Chondrocyte (in vitro differentiated cells): ENCODE data around the gene WDR33. TPM values are rescaled to one million over a fixed set of nuclear protein-coding genes. Genes with fewer than 3 reads are reported as not detected.

Source experiments
- DNase-seq: peaks from one replicate; pipeline ENCODE4 v3.0.0; 2021; ENCODE audit warnings: mixed read lengths, low spot score
- H3K27ac Mint-ChIP-seq: one replicate; pipeline ENCODE4 v1.8.0; 2021; ENCODE audit warnings: mild to moderate bottlenecking, moderate library complexity, mixed read lengths; ENCODE audit not compliant: unreplicated experiment
- H3K27me3 Mint-ChIP-seq: 2 replicates; pipeline ENCODE4 v1.8.0; 2021; ENCODE audit warnings: low read depth, mixed read lengths
- H3K36me3 Mint-ChIP-seq: 2 replicates; pipeline ENCODE4 v1.8.0; 2021; ENCODE audit warnings: low read depth, mixed read lengths
- H3K4me1 Mint-ChIP-seq: 2 replicates; pipeline ENCODE4 v1.8.0; 2021; ENCODE audit warnings: low read depth, mild to moderate bottlenecking, mixed read lengths
- H3K4me3 Mint-ChIP-seq: one replicate; pipeline ENCODE4 v1.8.0; 2021; ENCODE audit warnings: mild to moderate bottlenecking, moderate library complexity, mixed read lengths; ENCODE audit not compliant: unreplicated experiment
- H3K9me3 Mint-ChIP-seq: 2 replicates; pipeline ENCODE4 v1.8.0; 2021; ENCODE audit warnings: low read depth, mixed read lengths
- total RNA-seq: library from RNA; stranded (reverse); gene quantifications from 3 replicates; pipeline ENCODE4 v1.2.1, GENCODE V29; 2021
- TF ChIP-seq, protein P1 (sequence below): fragments of 200-600 bp; sonication (generic); IDR thresholded peaks from 2 replicates; pipeline ENCODE4 v1.5.0; 2021; ENCODE audit warnings: antibody characterized with exemption, mild to moderate bottlenecking, moderate library complexity

WDR33 gene
- total RNA-seq, 1 donor from 2014 or later: 37.2 TPM

DNA sequence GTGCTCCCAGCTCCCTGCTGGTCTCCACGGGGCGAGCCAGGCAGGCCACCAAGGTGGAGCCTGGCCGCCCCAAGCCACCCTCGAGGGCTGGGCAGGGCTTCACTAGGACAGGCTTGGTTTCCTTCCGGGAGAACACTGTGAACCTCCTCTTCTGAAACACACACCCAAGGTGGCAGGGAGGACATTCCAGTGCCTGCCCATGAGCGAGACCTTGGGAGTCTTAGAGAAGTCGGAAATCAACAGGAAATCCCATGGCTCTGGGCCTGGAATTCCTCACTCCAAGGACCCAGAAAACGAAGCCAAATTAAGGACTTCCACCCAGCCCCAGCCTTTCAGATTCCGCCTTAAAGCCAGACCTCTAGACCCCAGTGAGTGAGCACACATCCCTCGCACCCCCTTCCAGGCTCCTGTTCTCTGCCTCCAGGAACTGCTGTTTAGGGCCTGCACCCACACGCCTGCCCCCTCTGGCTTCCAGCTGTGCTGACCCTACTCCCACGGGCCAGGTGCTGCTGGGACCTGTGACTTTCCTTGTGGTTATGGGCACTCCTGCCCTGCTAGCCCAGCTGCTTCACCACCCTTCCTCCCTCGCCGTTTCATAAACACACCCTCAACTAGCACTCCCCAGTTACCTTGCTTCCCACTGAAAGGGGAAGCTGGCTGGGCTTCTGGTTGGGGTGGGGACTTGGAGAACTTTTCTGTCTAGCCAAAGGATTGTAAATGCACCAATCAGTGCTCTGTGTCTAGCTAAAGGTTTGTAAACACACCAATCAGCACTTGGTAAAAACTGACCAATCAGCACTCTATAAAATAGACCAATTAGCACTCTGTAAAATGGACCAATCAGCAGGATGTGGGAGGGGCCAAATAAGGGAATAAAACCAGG lies 151.3 kb downstream of the WDR33 start:
- DNase-seq: peak; percentile 63
- Mint-ChIP-seq H3K4me1 (peaks cover 55% of the 10 kb centered on the region), H3K9me3 (no peaks in the 10 kb centered on the region), H3K27ac (peak overlapping the region; percentile 79), H3K27me3 (no peaks in the 10 kb centered on the region), H3K36me3 (peaks cover 2% of the 10 kb centered on the region), H3K4me3 (no peak overlapping the region)
- TF ChIP-seq, protein P1, sequence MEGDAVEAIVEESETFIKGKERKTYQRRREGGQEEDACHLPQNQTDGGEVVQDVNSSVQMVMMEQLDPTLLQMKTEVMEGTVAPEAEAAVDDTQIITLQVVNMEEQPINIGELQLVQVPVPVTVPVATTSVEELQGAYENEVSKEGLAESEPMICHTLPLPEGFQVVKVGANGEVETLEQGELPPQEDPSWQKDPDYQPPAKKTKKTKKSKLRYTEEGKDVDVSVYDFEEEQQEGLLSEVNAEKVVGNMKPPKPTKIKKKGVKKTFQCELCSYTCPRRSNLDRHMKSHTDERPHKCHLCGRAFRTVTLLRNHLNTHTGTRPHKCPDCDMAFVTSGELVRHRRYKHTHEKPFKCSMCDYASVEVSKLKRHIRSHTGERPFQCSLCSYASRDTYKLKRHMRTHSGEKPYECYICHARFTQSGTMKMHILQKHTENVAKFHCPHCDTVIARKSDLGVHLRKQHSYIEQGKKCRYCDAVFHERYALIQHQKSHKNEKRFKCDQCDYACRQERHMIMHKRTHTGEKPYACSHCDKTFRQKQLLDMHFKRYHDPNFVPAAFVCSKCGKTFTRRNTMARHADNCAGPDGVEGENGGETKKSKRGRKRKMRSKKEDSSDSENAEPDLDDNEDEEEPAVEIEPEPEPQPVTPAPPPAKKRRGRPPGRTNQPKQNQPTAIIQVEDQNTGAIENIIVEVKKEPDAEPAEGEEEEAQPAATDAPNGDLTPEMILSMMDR: no peak

DNA sequence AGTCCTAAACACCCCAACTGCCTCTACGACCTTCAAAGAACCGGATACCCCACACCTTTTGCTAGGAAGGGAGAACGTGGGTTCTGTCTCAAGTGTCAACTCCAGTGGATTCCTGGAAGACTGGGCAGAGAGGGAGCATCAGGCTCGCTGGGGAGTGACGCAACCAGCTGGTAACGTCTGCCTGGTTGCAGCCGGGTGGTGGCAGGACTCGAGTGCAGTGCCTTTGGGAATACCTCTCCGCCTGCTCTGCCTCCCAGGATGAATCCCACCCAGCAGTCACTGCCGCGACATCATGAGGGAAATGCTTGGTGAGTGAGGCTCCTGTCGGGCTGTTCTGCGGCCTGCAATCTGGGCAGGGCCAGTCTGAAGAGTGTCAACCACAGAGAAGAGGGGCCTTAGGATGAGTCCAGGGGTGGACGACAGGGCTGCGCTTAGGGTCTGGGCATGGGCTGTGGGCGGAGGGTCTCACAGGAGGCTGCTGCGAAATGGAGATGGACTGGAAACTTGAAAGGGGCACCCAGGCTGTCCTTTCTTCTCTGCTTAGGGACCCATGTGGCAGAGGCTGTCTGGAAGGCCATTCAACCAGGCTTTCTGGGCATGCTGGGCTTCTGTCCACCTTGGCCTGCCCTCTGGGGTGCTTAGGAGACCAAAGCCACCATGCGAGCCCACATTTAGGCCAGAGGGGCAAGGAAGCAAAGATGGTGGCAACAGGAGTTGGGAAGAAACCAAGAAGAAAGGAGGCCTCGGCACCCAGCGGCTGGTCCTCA lies 152.1 kb downstream of the WDR33 start:
- no peaks in the 10 kb centered on the region for H3K9me3 Mint-ChIP-seq
- H3K36me3 Mint-ChIP-seq: peaks cover 3% of the 10 kb centered on the region
- peak; percentile 83 for DNase-seq
- peak overlapping the region; percentile 87 for H3K27ac Mint-ChIP-seq
- no peak overlapping the region for H3K4me3 Mint-ChIP-seq
- TF ChIP-seq, protein P1: no peak
- H3K27me3 Mint-ChIP-seq: no peaks in the 10 kb centered on the region
- peaks cover 51% of the 10 kb centered on the region for H3K4me1 Mint-ChIP-seq

DNA sequence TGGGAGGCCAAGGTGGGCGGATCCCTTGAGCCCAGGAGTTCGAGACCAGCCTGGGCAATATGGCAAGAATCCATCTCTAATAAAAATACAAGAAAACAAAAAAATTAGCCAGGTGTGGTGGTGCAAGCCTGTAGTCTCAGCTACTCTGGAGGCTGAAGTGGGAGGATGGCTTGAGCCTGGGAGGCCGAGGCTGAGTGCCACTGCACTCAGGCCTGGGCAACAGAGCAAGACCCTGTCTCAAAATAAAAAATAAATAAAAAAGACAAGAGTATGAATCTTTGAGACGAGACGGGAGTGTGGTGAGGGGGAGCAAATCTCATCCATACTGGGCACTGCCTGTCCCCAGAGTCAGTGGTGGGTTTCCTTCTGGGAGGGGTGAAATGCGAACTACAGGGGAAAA lies 152.8 kb downstream of the WDR33 start:
- TF ChIP-seq, protein P1: no peak
- no peak overlapping the region for H3K4me3 Mint-ChIP-seq
- no peaks in the 10 kb centered on the region for H3K9me3 Mint-ChIP-seq
- no peaks in the 10 kb centered on the region for H3K27me3 Mint-ChIP-seq
- H3K27ac Mint-ChIP-seq: peak overlapping the region; percentile 57
- H3K36me3 Mint-ChIP-seq: peaks cover 8% of the 10 kb centered on the region
- peaks cover 48% of the 10 kb centered on the region for H3K4me1 Mint-ChIP-seq
- peak; percentile 12 for DNase-seq

DNA sequence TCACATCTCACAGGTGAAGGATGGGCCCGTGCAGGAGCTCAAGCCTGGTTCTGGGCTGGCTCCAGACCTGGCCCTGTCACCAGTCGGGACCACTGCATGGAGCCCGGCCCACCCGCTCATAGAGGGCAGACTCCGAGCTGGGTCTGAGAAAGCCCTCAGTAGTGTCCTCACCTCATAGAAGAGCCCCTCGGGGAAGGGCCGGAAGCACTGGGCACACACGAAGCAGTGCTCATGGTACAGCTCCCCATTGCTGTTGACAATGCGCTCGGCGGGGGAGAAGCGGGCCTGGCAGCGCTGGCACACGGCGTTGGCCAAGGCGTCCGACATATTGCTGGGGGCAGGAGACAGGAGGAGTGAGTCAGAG lies 153.8 kb downstream of the WDR33 start:
- no peaks in the 10 kb centered on the region for H3K27me3 Mint-ChIP-seq
- H3K4me1 Mint-ChIP-seq: peaks cover 47% of the 10 kb centered on the region
- H3K36me3 Mint-ChIP-seq: peaks cover 10% of the 10 kb centered on the region
- H3K9me3 Mint-ChIP-seq: no peaks in the 10 kb centered on the region
- TF ChIP-seq, protein P1: no peak
- no peak overlapping the region for H3K27ac Mint-ChIP-seq
- peak; percentile 91 for DNase-seq
- H3K4me3 Mint-ChIP-seq: no peak overlapping the region

DNA sequence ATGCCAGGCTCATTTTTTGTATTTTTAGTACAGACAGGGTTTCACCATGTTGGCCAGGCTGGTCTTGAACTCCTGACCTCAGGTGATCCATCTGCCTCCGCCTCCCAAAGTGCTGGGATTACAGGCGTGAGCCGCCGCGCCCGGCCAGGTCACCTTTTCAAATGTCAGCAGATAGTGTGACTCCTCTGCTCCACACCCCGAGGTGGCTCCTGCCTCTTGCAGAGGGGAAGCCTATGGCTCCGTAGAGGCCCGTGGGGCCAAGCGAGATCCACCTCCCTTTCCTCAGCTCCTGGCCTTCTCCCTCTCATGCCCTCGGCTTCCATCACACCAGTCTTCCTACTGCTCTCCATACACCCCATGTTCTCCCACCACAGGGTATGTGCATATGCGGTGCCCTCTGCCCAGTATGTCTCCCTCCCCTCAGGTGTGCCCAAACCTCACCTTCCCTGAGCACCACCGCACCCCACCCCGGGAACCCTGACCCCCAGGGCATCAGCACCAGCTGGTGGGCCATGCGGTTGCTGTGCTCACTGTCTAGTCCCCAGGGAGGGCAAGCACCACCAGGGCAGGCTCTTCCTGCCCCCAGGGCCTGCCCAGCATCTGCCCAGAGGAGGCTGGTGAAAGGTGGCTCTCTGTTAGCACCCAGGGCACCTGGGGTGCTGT lies 154.3 kb downstream of the WDR33 start:
- Mint-ChIP-seq H3K27ac (no peak overlapping the region), H3K4me1 (peaks cover 47% of the 10 kb centered on the region), H3K36me3 (peaks cover 14% of the 10 kb centered on the region), H3K9me3 (no peaks in the 10 kb centered on the region), H3K27me3 (no peaks in the 10 kb centered on the region), H3K4me3 (no peak overlapping the region)
- TF ChIP-seq, protein P1: no peak
- no peak for DNase-seq
